ENCODE results near the gene KAT6B. TPM values are rescaled to one million over a fixed set of nuclear protein-coding genes. Genes with fewer than 3 reads are reported as not detected.

The KAT6B gene
- total RNA-seq, 6 experiments from 2014 or later = 17.8 to 27.5 (median 23.6) TPM

GRCh38 chr10:74816824-74817498 lies 9.4 kb upstream of the KAT6B start:
- no peak for TF ChIP-seq CTCF (IDR thresholded peaks at IDR 0.05)
- DNase-seq = no peak
- Mint-ChIP-seq H3K36me3 (ENCODE audit: low read depth) (peaks cover 8% of the 10 kb centered on the region), H3K9me3 (peaks cover 9% of the 10 kb centered on the region), H3K27ac (no peak overlapping the region), H3K4me3 (no peak overlapping the region), H3K27me3 (ENCODE audit: insufficient read depth) (no peaks in the 10 kb centered on the region), H3K4me1 (ENCODE audit: low read depth) (peaks cover 8% of the 10 kb centered on the region)

GRCh38 chr10:74821501-74821900 lies 4.9 kb upstream of the KAT6B start:
- Mint-ChIP-seq H3K27me3 (ENCODE audit: insufficient read depth) (no peaks in the 10 kb centered on the region), H3K27ac (peak overlapping the region; percentile 83; the same call in 1 of the 2 replicates), H3K4me3 (no peak overlapping the region), H3K36me3 (ENCODE audit: low read depth) (peaks cover 8% of the 10 kb centered on the region), H3K4me1 (ENCODE audit: low read depth) (peaks cover 36% of the 10 kb centered on the region), H3K9me3 (peaks cover 9% of the 10 kb centered on the region)
- no peak for DNase-seq
- no peak for TF ChIP-seq CTCF (IDR thresholded peaks at IDR 0.05)

- H3K27me3 Mint-ChIP-seq (ENCODE audit: insufficient read depth) = no peaks in the 10 kb centered on the region
- peaks cover 3% of the 10 kb centered on the region for H3K9me3 Mint-ChIP-seq
- no peak for TF ChIP-seq CTCF (IDR thresholded peaks at IDR 0.05)
- peak overlapping the region; percentile 83 for H3K27ac Mint-ChIP-seq
- peak overlapping the region; percentile 88; the same call in 1 of the 2 replicates for H3K4me3 Mint-ChIP-seq
- H3K36me3 Mint-ChIP-seq (ENCODE audit: low read depth) = peaks cover 3% of the 10 kb centered on the region
- peaks cover 38% of the 10 kb centered on the region for H3K4me1 Mint-ChIP-seq (ENCODE audit: low read depth)
- DNase-seq = no peak
These were observed 4.3 kb upstream of the KAT6B start for GRCh38 chr10:74822101-74822500.

GRCh38 chr10:74822521-74823089 lies 3.8 kb upstream of the KAT6B start:
- Mint-ChIP-seq H3K36me3 (ENCODE audit: low read depth) (no peaks in the 10 kb centered on the region), H3K4me3 (peak overlapping the region; percentile 88)
- DNase-seq = peak; percentile 81

GRCh38 chr10:74823791-74824183 lies 2.6 kb upstream of the KAT6B start:
- Mint-ChIP-seq H3K4me3 (peak overlapping the region; percentile 88), H3K27me3 (ENCODE audit: insufficient read depth) (no peaks in the 10 kb centered on the region; the same call in 1 of the 2 replicates), H3K27ac (peak overlapping the region; percentile 83), H3K36me3 (ENCODE audit: low read depth) (no peaks in the 10 kb centered on the region; the same call in 1 of the 2 replicates), H3K9me3 (no peaks in the 10 kb centered on the region), H3K4me1 (ENCODE audit: low read depth) (peaks cover 54% of the 10 kb centered on the region)
- DNase-seq = no peak
- TF ChIP-seq CTCF (IDR thresholded peaks at IDR 0.05) = no peak

More at GRCh38 chr10:74822521-74823089, 3.8 kb upstream of the KAT6B start:
- TF ChIP-seq CTCF (IDR thresholded peaks at IDR 0.05) = no peak
- Mint-ChIP-seq H3K9me3 (no peaks in the 10 kb centered on the region), H3K27me3 (ENCODE audit: insufficient read depth) (no peaks in the 10 kb centered on the region; the same call in 1 of the 2 replicates), H3K27ac (peak overlapping the region; percentile 83), H3K4me1 (ENCODE audit: low read depth) (peaks cover 43% of the 10 kb centered on the region)
